Activated CD4-positive, alpha-beta T cell treated with anti-CD3 and anti-CD28 coated beads, Interleukin-2, amount 10 ng/mL, durations not matched to agents 24 days and 14 days (primary cell): Measurements from ENCODE around the gene METTL25B. TPM values are rescaled to one million over a fixed set of nuclear protein-coding genes. Genes with fewer than 3 reads are reported as not detected.
A peak's percentile ranks its signal among the peaks of the same experiment; 100 is the strongest.

Source experiments
- DNase-seq: peaks from one replicate; pipeline ENCODE4 v3.0.0; 2022
- H3K27ac Mint-ChIP-seq: one replicate; pipeline ENCODE4 v1.8.0; 2022; ENCODE audit warnings: mild to moderate bottlenecking, mixed read lengths
- H3K27me3 Mint-ChIP-seq: one replicate; pipeline ENCODE4 v1.8.0; 2022; ENCODE audit warnings: mixed read lengths
- H3K36me3 Mint-ChIP-seq: one replicate; pipeline ENCODE4 v1.8.0; 2022; ENCODE audit warnings: low read depth, mild to moderate bottlenecking, mixed read lengths
- H3K4me1 Mint-ChIP-seq: one replicate; pipeline ENCODE4 v1.8.0; 2021; ENCODE audit warnings: mixed read lengths
- H3K4me3 Mint-ChIP-seq: one replicate; pipeline ENCODE4 v1.8.0; 2022; ENCODE audit warnings: mild to moderate bottlenecking, moderate library complexity, mixed read lengths
- H3K9me3 Mint-ChIP-seq: one replicate; pipeline ENCODE4 v1.8.0; 2021; ENCODE audit warnings: mixed read lengths
- intact Hi-C: fragments of 100-400 bp; cut with micrococcal nuclease; formaldehyde crosslinking; loops from one replicate; pipeline ENCODE4 v1.15.1; 2023
- total RNA-seq: library from RNA; stranded (reverse); gene quantifications from 2 replicates; pipeline ENCODE4 v1.2.3, GENCODE V29; 2022

The METTL25B gene
- total RNA-seq, 1 donor from 2014 or later = 40.5 TPM

- intact Hi-C loops = loop anchor here (1.0 to 2.0 kb wide), 4 partner anchors 17 to 46 kb away; partner anchors contain the start of genes ISG20L2 and METTL25B
- peaks cover 20% of the 10 kb centered on the region for H3K4me1 Mint-ChIP-seq
Measured at GRCh38 chr1:156705918-156706656, 22.2 kb upstream of the METTL25B start.

GRCh38 chr1:156706657-156707416 lies 21.4 kb upstream of the METTL25B start:
- no peak overlapping the region for H3K27ac Mint-ChIP-seq
- H3K36me3 Mint-ChIP-seq = no peaks in the 10 kb centered on the region
- peaks cover 39% of the 10 kb centered on the region for H3K27me3 Mint-ChIP-seq
- no peaks in the 10 kb centered on the region for H3K9me3 Mint-ChIP-seq
- intact Hi-C loops = loop anchor here (1.0 to 2.0 kb wide), 3 partner anchors 18 to 47 kb away; no protein-coding TSS in a partner anchor
- peaks cover 20% of the 10 kb centered on the region for H3K4me1 Mint-ChIP-seq
- DNase-seq = no peak
- peak overlapping the region; percentile 89 for H3K4me3 Mint-ChIP-seq

More at GRCh38 chr1:156705918-156706656, 22.2 kb upstream of the METTL25B start:
- Mint-ChIP-seq H3K4me3 (peak overlapping the region; percentile 89), H3K27ac (peak overlapping the region; percentile 72), H3K9me3 (no peaks in the 10 kb centered on the region), H3K27me3 (peaks cover 42% of the 10 kb centered on the region), H3K36me3 (no peaks in the 10 kb centered on the region)
- DNase-seq = peak; percentile 90

- no peaks in the 10 kb centered on the region for H3K36me3 Mint-ChIP-seq
- intact Hi-C loops = loop anchor here (2.0 kb wide), 1 partner anchor 17 kb away; no protein-coding TSS in a partner anchor
- no peaks in the 10 kb centered on the region for H3K9me3 Mint-ChIP-seq
- no peak overlapping the region for H3K27ac Mint-ChIP-seq
- peaks cover 39% of the 10 kb centered on the region for H3K27me3 Mint-ChIP-seq
- H3K4me3 Mint-ChIP-seq = no peak overlapping the region
- peaks cover 20% of the 10 kb centered on the region for H3K4me1 Mint-ChIP-seq
- DNase-seq = no peak
Measured at GRCh38 chr1:156707417-156708217, 20.7 kb upstream of the METTL25B start.

- no peak overlapping the region for H3K4me3 Mint-ChIP-seq
- no peaks in the 10 kb centered on the region for H3K36me3 Mint-ChIP-seq
- no peaks in the 10 kb centered on the region for H3K9me3 Mint-ChIP-seq
- H3K27ac Mint-ChIP-seq = no peak overlapping the region
- DNase-seq = no peak
- H3K27me3 Mint-ChIP-seq = peaks cover 36% of the 10 kb centered on the region
- intact Hi-C loops = no loop called here
- H3K4me1 Mint-ChIP-seq = peaks cover 20% of the 10 kb centered on the region
Measured at GRCh38 chr1:156708218-156708661, 20.0 kb upstream of the METTL25B start.

- Mint-ChIP-seq H3K9me3 (no peaks in the 10 kb centered on the region), H3K36me3 (no peaks in the 10 kb centered on the region), H3K4me1 (peaks cover 20% of the 10 kb centered on the region), H3K27ac (no peak overlapping the region), H3K4me3 (no peak overlapping the region), H3K27me3 (peaks cover 28% of the 10 kb centered on the region)
- intact Hi-C loops = no loop called here
- no peak for DNase-seq
Measured at GRCh38 chr1:156709031-156709430, 19.2 kb upstream of the METTL25B start.

- no peak overlapping the region for H3K27ac Mint-ChIP-seq
- DNase-seq = no peak
- no peak overlapping the region for H3K4me3 Mint-ChIP-seq
- H3K36me3 Mint-ChIP-seq = no peaks in the 10 kb centered on the region
- H3K4me1 Mint-ChIP-seq = peaks cover 18% of the 10 kb centered on the region
- H3K9me3 Mint-ChIP-seq = no peaks in the 10 kb centered on the region
- intact Hi-C loops = no loop called here
- H3K27me3 Mint-ChIP-seq = peaks cover 20% of the 10 kb centered on the region
Measured at GRCh38 chr1:156709757-156710489, 18.3 kb upstream of the METTL25B start.

- Mint-ChIP-seq H3K4me3 (no peak overlapping the region), H3K9me3 (no peaks in the 10 kb centered on the region), H3K27me3 (peaks cover 10% of the 10 kb centered on the region), H3K36me3 (peaks cover 6% of the 10 kb centered on the region), H3K27ac (no peak overlapping the region), H3K4me1 (peaks cover 11% of the 10 kb centered on the region)
- no peak for DNase-seq
- intact Hi-C loops = no loop called here
Measured at GRCh38 chr1:156711011-156711817, 17.1 kb upstream of the METTL25B start.

- Mint-ChIP-seq H3K9me3 (no peaks in the 10 kb centered on the region), H3K27me3 (peaks cover 1% of the 10 kb centered on the region), H3K27ac (no peak overlapping the region), H3K4me1 (peaks cover 3% of the 10 kb centered on the region), H3K36me3 (peaks cover 12% of the 10 kb centered on the region), H3K4me3 (no peak overlapping the region)
- intact Hi-C loops = no loop called here
- DNase-seq = no peak
Measured at GRCh38 chr1:156712626-156713025, 15.6 kb upstream of the METTL25B start.

- Mint-ChIP-seq H3K27me3 (no peaks in the 10 kb centered on the region), H3K27ac (no peak overlapping the region), H3K4me1 (peaks cover 3% of the 10 kb centered on the region), H3K4me3 (no peak overlapping the region), H3K9me3 (no peaks in the 10 kb centered on the region), H3K36me3 (peaks cover 17% of the 10 kb centered on the region)
- DNase-seq = no peak
- intact Hi-C loops = no loop called here
Measured at GRCh38 chr1:156714830-156715229, 13.4 kb upstream of the METTL25B start.

GRCh38 chr1:156717351-156717750 lies 10.9 kb upstream of the METTL25B start:
- H3K27me3 Mint-ChIP-seq = no peaks in the 10 kb centered on the region

GRCh38 chr1:156721131-156721530 lies 7.1 kb upstream of the METTL25B start:
- H3K27me3 Mint-ChIP-seq = no peaks in the 10 kb centered on the region
- no peaks in the 10 kb centered on the region for H3K9me3 Mint-ChIP-seq
- H3K36me3 Mint-ChIP-seq = peaks cover 48% of the 10 kb centered on the region
- no peak overlapping the region for H3K4me3 Mint-ChIP-seq
- peak overlapping the region; percentile 76 for H3K27ac Mint-ChIP-seq
- intact Hi-C loops = loop anchor here (10.0 kb wide), 1 partner anchor 666 kb away; the partner anchor contains the start of genes LAMTOR2 and UBQLN4
- peaks cover 23% of the 10 kb centered on the region for H3K4me1 Mint-ChIP-seq
- DNase-seq = no peak

More at GRCh38 chr1:156717351-156717750, 10.9 kb upstream of the METTL25B start:
- Mint-ChIP-seq H3K9me3 (no peaks in the 10 kb centered on the region), H3K4me1 (peaks cover 7% of the 10 kb centered on the region), H3K27ac (no peak overlapping the region), H3K4me3 (no peak overlapping the region), H3K36me3 (peaks cover 34% of the 10 kb centered on the region)
- intact Hi-C loops = no loop called here
- DNase-seq = no peak

- intact Hi-C loops = loop anchor here (10.0 kb wide), 1 partner anchor 667 kb away; the partner anchor contains the start of genes LAMTOR2 and UBQLN4
- H3K4me3 Mint-ChIP-seq = no peak overlapping the region
- peak overlapping the region; percentile 76 for H3K27ac Mint-ChIP-seq
- H3K36me3 Mint-ChIP-seq = peaks cover 46% of the 10 kb centered on the region
- peaks cover 22% of the 10 kb centered on the region for H3K4me1 Mint-ChIP-seq
- no peaks in the 10 kb centered on the region for H3K27me3 Mint-ChIP-seq
- H3K9me3 Mint-ChIP-seq = no peaks in the 10 kb centered on the region
- DNase-seq = no peak
Measured at GRCh38 chr1:156721535-156721934, 6.7 kb upstream of the METTL25B start.
